ENCODE data around the gene NPAS2.

- TF ChIP-seq CTCF (optimal IDR thresholded peaks at IDR 0.05 in 1 of 3, IDR thresholded peaks at IDR 0.05 in 1 of 3, conservative IDR thresholded peaks at IDR 0.05 in 1 of 3; ENCODE audit: extremely low read depth in 1 of 3, insufficient read depth in 2 of 3, low read length in 3 of 3), result no peak
- no peak for TF ChIP-seq EZH2 (IDR thresholded peaks at IDR 0.05; ENCODE audit: low read length)
These were observed 2.5 kb upstream of the NPAS2 start for GRCh38 chr2:100817388-100817985.

All from keratinocyte (primary cell).